ENCODE measurements around the gene SPOCK1.

- no peak for TF ChIP-seq CTCF (conservative IDR thresholded peaks at IDR 0.05)
- TF ChIP-seq EZH2 (IDR thresholded peaks at IDR 0.05; ENCODE audit: low read depth) = no peak
Measured at GRCh38 chr5:137412136-137412535, 87.0 kb downstream of the SPOCK1 start.

Data from PC-9 (cell line).